Mesenchymal stem cell (in vitro differentiated cells and primary cell): ENCODE results near the gene PRRT2.
A peak's percentile ranks its signal among the peaks of the same experiment; 100 is the strongest.

Experiments
- DNase-seq: peaks from one replicate; pipeline ENCODE4 v3.0.0-alpha.2; 2013
- H2AFZ ChIP-seq: one replicate; pipeline ENCODE4 v1.6.1; 2013; ENCODE audit warnings: low read depth, mild to moderate bottlenecking, control low read depth, inconsistent platforms, low read length, moderate library complexity
- H2AK5ac ChIP-seq: 2 replicates; pipeline ENCODE4 v1.6.1; 2013; ENCODE audit warnings: low read length, moderate library complexity, mild to moderate bottlenecking, inconsistent platforms; ENCODE audit not compliant: severe bottlenecking
- H2BK120ac ChIP-seq: one replicate; pipeline ENCODE4 v1.6.1; 2013; ENCODE audit warnings: low read depth, mild to moderate bottlenecking, inconsistent platforms, low read length, moderate library complexity
- H2BK12ac ChIP-seq, 2 experiments: one replicate each; pipeline ENCODE4 v1.6.1; 2013; ENCODE audit warnings: inconsistent platforms in 2 of 2, low read length in 2 of 2, mild to moderate bottlenecking in 2 of 2, moderate library complexity in 2 of 2, control low read depth in 1 of 2
- H2BK15ac ChIP-seq: one replicate; pipeline ENCODE4 v1.6.1; 2013; ENCODE audit warnings: mild to moderate bottlenecking, low read depth, inconsistent platforms; ENCODE audit not compliant: poor library complexity, severe bottlenecking
- H2BK5ac ChIP-seq: 2 replicates; pipeline ENCODE4 v1.6.1; 2013; ENCODE audit warnings: low read depth, mild to moderate bottlenecking, low read length, control low read depth, inconsistent platforms; ENCODE audit not compliant: poor library complexity, severe bottlenecking
- H3K14ac ChIP-seq, 2 experiments: one replicate each; pipeline ENCODE4 v1.6.1; 2013; ENCODE audit warnings: inconsistent platforms in 2 of 2, low read length in 2 of 2, control low read depth in 1 of 2, mild to moderate bottlenecking in 1 of 2, moderate library complexity in 1 of 2
- H3K18ac ChIP-seq, 2 experiments: one replicate each; pipeline ENCODE4 v1.6.1; 2013; ENCODE audit warnings: inconsistent platforms in 2 of 2, low read length in 2 of 2, control low read depth in 1 of 2, low read depth in 1 of 2, mild to moderate bottlenecking in 1 of 2
- H3K23ac ChIP-seq, 2 experiments: one replicate each; pipeline ENCODE4 v1.6.1; 2013; ENCODE audit warnings: inconsistent platforms in 2 of 2, low read length in 2 of 2, mild to moderate bottlenecking in 2 of 2, moderate library complexity in 2 of 2, control low read depth in 1 of 2
- H3K27ac ChIP-seq: 2 replicates; pipeline ENCODE4 v1.5.1; 2013; ENCODE audit warnings: mild to moderate bottlenecking, moderate library complexity, low read length, control low read depth, inconsistent platforms; ENCODE audit not compliant: poor library complexity, severe bottlenecking
- H3K27me3 ChIP-seq, 2 experiments: 2 replicates each; pipeline versions ENCODE4 v1.6.1 to v1.7.0; 2013; ENCODE audit warnings: low read length in 2 of 2, mild to moderate bottlenecking in 2 of 2, moderate library complexity in 2 of 2, control low read depth in 1 of 2, inconsistent platforms in 1 of 2; ENCODE audit not compliant: control insufficient read depth in 1 of 2, insufficient read depth in 1 of 2
- H3K36me3 ChIP-seq, 2 experiments: 2 replicates each; pipeline versions ENCODE4 v1.6.1 to v1.7.0; 2013; ENCODE audit warnings: low read length in 2 of 2, control low read depth in 1 of 2, inconsistent platforms in 1 of 2, low read depth in 1 of 2, mild to moderate bottlenecking in 1 of 2; ENCODE audit not compliant: insufficient read depth in 2 of 2, control insufficient read depth in 1 of 2
- H3K4ac ChIP-seq, 2 experiments: one replicate each; pipeline ENCODE4 v1.6.1; 2013; ENCODE audit warnings: inconsistent platforms in 2 of 2, low read length in 2 of 2, mild to moderate bottlenecking in 2 of 2, moderate library complexity in 2 of 2, control low read depth in 1 of 2, low read depth in 1 of 2
- H3K4me1 ChIP-seq: 2 replicates; pipeline ENCODE4 v1.6.1; 2013; ENCODE audit warnings: low read depth, low read length, control low read depth; ENCODE audit not compliant: control insufficient read depth, insufficient read depth
- H3K4me2 ChIP-seq: 2 replicates; pipeline ENCODE4 v1.6.1; 2013; ENCODE audit warnings: low read length, mild to moderate bottlenecking, inconsistent platforms; ENCODE audit not compliant: poor library complexity, severe bottlenecking
- H3K4me3 ChIP-seq, 2 experiments: 2 replicates each; pipeline versions ENCODE4 v1.5.1 to v1.7.0; 2013; ENCODE audit warnings: low read length in 2 of 2, mild to moderate bottlenecking in 2 of 2, control low read depth in 1 of 2, low read depth in 1 of 2; ENCODE audit not compliant: insufficient read depth in 1 of 2
- H3K79me1 ChIP-seq: replicated peaks from 2 replicates; pipeline ENCODE4 v1.6.1; 2013; ENCODE audit warnings: mild to moderate bottlenecking, control low read depth, low read length, inconsistent platforms; ENCODE audit not compliant: poor library complexity, severe bottlenecking
- H3K9ac ChIP-seq: 2 replicates; pipeline ENCODE4 v1.7.0; 2013; ENCODE audit warnings: mild to moderate bottlenecking, low read length, moderate library complexity
- H3K9me3 ChIP-seq: 2 replicates; pipeline ENCODE4 v1.7.0; 2013; ENCODE audit warnings: mild to moderate bottlenecking, low read length; ENCODE audit not compliant: control insufficient read depth
- H4K8ac ChIP-seq: one replicate; pipeline ENCODE4 v1.6.1; 2013; ENCODE audit warnings: inconsistent platforms, mild to moderate bottlenecking, low read length, moderate library complexity
- H4K91ac ChIP-seq: one replicate; pipeline ENCODE4 v1.6.1; 2013; ENCODE audit warnings: mild to moderate bottlenecking, low read length, inconsistent platforms
- WGBS: methylation state at CpG from one replicate; pipeline ENCODE4 v1.1.7; 2013; ENCODE audit warnings: mixed read lengths; 5-methylcytosine and 5-hydroxymethylcytosine counted together

Gene PRRT2

DNA sequence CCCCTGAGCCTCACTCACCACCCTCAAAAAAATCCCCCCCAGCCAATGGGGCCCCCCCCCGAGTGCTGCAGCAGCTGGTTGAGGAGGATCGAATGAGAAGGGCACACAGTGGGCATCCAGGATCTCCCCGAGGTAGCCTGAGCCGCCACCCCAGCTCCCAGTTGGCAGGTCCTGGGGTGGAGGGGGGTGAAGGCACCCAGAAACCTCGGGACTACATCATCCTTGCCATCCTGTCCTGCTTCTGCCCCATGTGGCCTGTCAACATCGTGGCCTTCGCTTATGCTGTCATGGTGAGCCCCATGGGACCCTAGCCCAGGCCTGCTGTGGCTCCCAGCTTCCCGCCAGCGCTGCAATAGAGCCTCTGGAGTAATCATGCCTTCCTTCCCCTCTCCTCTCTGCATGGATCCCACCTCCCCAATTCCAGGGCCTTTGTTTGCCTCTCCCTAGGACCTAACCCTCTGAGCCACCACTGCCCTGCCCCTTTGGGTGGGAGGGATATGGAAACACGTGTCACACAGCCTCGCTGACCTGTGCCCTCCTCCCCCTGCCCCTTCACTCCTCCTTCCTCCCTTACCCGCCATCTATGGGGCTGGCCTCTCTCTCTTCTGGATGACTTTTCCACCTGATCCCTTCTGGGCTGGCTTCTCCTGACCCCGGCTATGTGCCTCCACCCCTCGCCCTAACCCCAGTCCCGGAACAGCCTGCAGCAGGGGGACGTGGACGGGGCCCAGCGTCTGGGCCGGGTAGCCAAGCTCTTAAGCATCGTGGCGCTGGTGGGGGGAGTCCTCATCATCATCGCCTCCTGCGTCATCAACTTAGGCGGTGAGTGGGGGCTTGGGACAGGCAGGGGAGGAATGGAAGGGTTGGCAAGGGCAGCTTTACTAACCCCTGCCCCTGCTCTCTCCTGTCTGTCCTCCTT lies 1.9 kb downstream of the PRRT2 start:
- H3K27ac ChIP-seq, result no peak overlapping the region

DNA sequence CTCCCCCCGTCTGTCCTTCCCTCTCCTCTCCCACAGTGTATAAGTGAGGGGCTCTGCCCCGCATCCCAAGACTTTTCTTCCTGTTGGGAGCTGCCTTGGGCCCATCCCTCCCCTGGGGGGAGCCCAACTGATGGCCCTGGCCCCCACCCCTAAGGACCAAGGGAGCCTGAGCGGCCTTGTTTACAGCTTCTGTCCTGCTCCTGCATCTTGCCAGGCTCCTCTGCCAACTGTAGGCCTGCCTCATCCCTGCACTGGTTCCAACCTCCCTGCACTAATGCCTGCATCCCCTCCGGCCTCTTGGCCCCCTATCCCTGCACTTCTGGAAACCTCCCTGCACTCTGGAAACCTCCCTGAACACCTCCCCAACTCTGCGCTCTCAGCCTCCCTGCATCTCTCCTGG lies 2.6 kb downstream of the PRRT2 start:
- peaks cover 10% of the 10 kb centered on the region for H3K79me1 ChIP-seq
- H4K8ac ChIP-seq, result peak overlapping the region; percentile 41
- H3K9me3 ChIP-seq, result no peaks in the 10 kb centered on the region
- peak overlapping the region in 1 of 2 experiments; percentile 37 for H3K18ac ChIP-seq
- H2AK5ac ChIP-seq, result peak overlapping the region; percentile 44
- H2BK5ac ChIP-seq, result no peak overlapping the region
- peak overlapping the region in 1 of 2 experiments; percentile 40 for H2BK12ac ChIP-seq
- H3K36me3 ChIP-seq, result peaks cover 24 to 26% of the 10 kb centered on the region in 2 experiments
- 91% methylated on average over 5 of the region's 5 CpGs for WGBS
- H3K4me2 ChIP-seq, result peak overlapping the region; percentile 24
- peak overlapping the region; percentile 45 for H4K91ac ChIP-seq
- H3K4ac ChIP-seq, result peak overlapping the region in 1 of 2 experiments; percentile 6
- no peak overlapping the region for H3K14ac ChIP-seq
- H3K27me3 ChIP-seq, result no peaks in the 10 kb centered on the region
- no peak overlapping the region for H2AFZ ChIP-seq
- H3K4me3 ChIP-seq, result peak overlapping the region in 1 of 2 experiments; percentile 90
- H2BK15ac ChIP-seq, result no peak overlapping the region
- H3K9ac ChIP-seq, result peak overlapping the region; percentile 93
- DNase-seq, result no peak
- H3K27ac ChIP-seq, result no peak overlapping the region
- H3K23ac ChIP-seq, result peak overlapping the region in 1 of 2 experiments; percentile 6
- H3K4me1 ChIP-seq, result peaks cover 54% of the 10 kb centered on the region
- H2BK120ac ChIP-seq, result no peak overlapping the region

More for the DNA sequence above, 1.9 kb downstream of the PRRT2 start:
- peak overlapping the region in 1 of 2 experiments; percentile 90 for H3K4me3 ChIP-seq
- no peak for DNase-seq
- H2BK120ac ChIP-seq, result no peak overlapping the region
- no peaks in the 10 kb centered on the region for H3K9me3 ChIP-seq
- peaks cover 54% of the 10 kb centered on the region for H3K4me1 ChIP-seq
- H3K36me3 ChIP-seq, result peaks cover 23 to 24% of the 10 kb centered on the region in 2 experiments
- H2AFZ ChIP-seq, result no peak overlapping the region
- no peak overlapping the region for H3K23ac ChIP-seq
- no peak overlapping the region for H3K4me2 ChIP-seq
- H3K79me1 ChIP-seq, result peaks cover 10% of the 10 kb centered on the region
- H2BK5ac ChIP-seq, result no peak overlapping the region
- H2BK15ac ChIP-seq, result no peak overlapping the region
- peak overlapping the region in 1 of 2 experiments; percentile 1 for H3K4ac ChIP-seq
- H3K27me3 ChIP-seq, result no peaks in the 10 kb centered on the region
- no peak overlapping the region for H3K14ac ChIP-seq
- H2AK5ac ChIP-seq, result no peak overlapping the region
- peak overlapping the region in 1 of 2 experiments; percentile 6 for H3K18ac ChIP-seq
- no peak overlapping the region for H4K8ac ChIP-seq
- H4K91ac ChIP-seq, result no peak overlapping the region
- peak overlapping the region; percentile 93 for H3K9ac ChIP-seq
- WGBS, result 92% methylated on average over 18 of the region's 24 CpGs
- peak overlapping the region in 1 of 2 experiments; percentile 29 for H2BK12ac ChIP-seq

DNA sequence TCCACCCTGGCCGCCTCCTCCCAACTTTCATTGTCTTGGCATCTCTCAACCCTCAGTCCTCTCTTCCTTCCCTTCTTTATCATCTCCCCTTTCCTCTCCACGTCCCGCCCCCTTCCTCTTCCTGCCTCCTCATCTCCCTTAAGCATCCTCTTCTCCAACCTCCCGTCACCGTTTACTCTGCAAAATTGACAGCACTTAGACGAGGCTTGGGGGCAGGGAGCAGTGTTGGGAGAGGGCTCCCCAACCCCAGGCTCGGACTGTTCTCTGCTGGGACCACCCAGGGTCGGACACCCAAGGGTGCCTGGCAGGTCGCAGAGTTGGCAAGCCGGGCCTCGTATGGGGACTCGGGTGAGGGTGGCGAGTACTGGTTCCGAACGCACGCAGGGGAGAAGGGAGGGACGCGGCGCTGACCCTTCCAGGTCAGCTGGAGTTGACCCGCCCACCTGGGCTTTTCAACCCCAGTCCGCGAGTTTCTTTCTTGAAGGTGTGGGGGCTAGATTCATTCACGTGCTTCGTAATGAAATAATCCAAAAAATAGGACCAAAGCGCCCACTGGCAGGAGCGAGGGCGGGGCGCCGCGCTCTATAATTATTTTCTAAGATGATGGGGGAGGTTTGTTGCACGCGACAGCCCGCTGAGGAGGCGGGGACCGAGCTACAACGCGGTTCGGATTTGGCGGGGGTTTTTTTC lies 3.2 kb downstream of the PRRT2 start:
- Histone ChIP-seq H3K4ac (peak overlapping the region; percentile 57 to 74), H3K18ac (peak overlapping the region in 1 of 2 experiments; percentile 74), H3K4me3 (peak overlapping the region; percentile 44 to 90), H3K14ac (no peak overlapping the region), H3K23ac (peak overlapping the region in 1 of 2 experiments; percentile 34), H3K27ac (peak overlapping the region; percentile 89), H2BK15ac (no peak overlapping the region), H3K4me1 (peaks cover 50% of the 10 kb centered on the region), H2BK120ac (no peak overlapping the region), H2AK5ac (no peak overlapping the region), H2BK12ac (peak overlapping the region in 1 of 2 experiments; percentile 80), H3K79me1 (peaks cover 10% of the 10 kb centered on the region), H2BK5ac (no peak overlapping the region), H2AFZ (peak overlapping the region; percentile 47), H3K9me3 (no peaks in the 10 kb centered on the region), H3K9ac (peak overlapping the region; percentile 93), H4K91ac (peak overlapping the region; percentile 45), H3K4me2 (peak overlapping the region; percentile 90), H3K36me3 (peaks cover 19 to 25% of the 10 kb centered on the region in 2 experiments), H4K8ac (peak overlapping the region; percentile 75), H3K27me3 (no peaks in the 10 kb centered on the region)
- DNase-seq, result peak; percentile 13
- 6% methylated on average over 33 of the region's 39 CpGs for WGBS
